HT-29 (cell line): Measurements from ENCODE around the gene PPM1F. TPM values are rescaled to one million over a fixed set of nuclear protein-coding genes. Genes with fewer than 3 reads are reported as not detected.
"Not testable (repeated sequence)": the region's sequence is repeated elsewhere in the genome, so short reads cannot be mapped to it uniquely, and the experiment has no call there.

ENCODE experiments used
- DNase-seq: peaks from one replicate; pipeline ENCODE4 v3.0.0-alpha.2; 2015; ENCODE audit warnings: low spot score
- total RNA-seq: library from RNA; depleted of rRNA; stranded (reverse); fragments of >200 nt; shearing (Covaris generic); gene quantifications from 2 replicates; pipeline ENCODE4 v1.2.3, GENCODE V29; 2014; rRNA removed

The PPM1F gene
- total RNA-seq, 1 experiment from 2014 or later: 17.8 TPM

DNA sequence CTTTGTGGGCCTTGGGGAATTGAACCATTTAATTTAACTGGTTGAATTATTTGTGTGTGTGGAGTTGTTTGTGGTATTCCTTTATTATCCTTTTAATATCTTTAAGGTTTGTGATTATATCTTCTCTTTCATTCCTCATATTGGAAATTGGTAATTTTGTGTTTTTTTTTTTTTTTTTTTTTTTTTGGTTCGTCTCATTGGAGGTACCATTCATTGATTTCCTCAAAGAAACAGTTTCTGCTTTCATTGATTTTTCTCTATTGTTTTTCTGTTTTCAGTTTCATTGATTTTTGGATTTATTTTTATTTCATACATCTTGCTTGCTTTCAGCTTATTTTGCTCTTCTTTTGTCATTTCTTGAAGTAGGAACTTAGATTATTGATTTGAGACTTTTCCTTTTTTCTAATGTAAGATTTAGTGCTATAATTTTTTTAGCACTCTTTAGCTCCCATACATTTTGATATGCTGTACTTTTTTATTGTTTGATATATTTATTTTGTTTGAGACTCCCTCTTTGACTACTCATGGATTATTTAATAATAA is 54.2 kb downstream of the PPM1F start:
- DNase-seq: no peak

DNA sequence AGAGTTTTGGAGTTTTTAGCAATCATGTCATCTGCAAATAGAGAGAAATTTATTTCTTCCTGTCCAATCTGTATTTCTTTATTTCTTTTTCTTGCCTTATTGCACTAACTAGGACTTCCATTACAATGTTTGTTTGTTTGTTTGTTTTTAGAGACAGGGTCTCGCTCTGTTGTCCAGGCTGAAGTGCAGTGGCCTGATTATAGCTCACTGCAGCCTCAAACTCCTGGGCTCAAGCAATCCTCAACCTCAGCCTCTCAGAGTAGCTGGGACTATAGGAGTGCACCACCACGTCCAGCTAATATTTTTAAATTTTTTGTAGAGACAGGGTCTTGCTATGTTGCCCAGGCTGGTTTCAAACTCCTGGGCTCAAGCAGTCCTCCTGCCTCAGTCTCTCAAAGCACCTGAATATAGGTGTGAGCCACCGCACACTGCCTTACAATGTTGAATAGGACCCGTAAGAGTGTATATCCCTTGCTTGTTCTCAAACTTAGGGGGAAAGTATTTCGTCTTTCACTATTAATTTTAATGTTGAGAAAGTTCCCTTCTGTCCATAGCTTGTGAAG is 55.6 kb downstream of the PPM1F start:
- no peak for DNase-seq

DNA sequence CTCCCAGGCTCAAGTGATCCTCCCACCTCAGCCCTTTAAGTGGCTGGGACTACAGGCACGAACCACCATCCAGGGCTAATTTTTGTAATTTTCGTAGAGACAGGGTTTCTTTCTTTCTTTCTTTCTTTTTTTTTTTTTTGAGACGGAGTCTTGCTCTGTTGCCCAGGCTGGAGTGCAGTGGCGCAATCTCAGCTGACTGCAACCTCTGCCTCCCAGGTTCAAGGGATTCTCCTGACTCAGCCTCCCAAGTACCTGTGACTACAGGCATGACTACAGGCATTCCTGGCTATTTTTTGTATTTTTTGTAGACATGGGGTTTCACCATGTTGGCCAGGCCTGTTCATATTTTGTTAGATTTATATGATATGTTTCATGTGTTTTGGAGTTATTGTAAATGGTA is 56.4 kb downstream of the PPM1F start:
- DNase-seq: not testable (repeated sequence)

DNA sequence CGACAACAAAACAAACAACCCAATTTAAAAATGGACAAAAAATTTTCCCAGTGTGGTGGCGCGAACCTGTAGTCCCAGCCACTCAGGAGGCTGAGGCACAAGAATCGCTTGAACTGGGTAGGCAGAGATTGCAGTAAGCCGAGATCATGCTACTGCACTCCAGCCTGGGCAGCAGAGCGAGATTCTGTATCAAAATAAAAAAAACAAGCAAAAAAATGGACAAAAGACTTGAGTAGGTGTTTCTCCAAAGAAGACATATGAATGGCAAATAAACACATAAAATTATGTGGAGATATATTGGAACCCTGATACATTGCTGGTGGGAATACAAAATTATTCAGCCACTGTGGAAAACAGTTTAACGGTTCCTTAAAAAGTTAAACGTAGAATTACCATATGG is 57.8 kb downstream of the PPM1F start:
- DNase-seq: no peak

GRCh38 chr22:21889251-21889990 is 63.2 kb downstream of the PPM1F start:
- DNase-seq: no peak

DNA sequence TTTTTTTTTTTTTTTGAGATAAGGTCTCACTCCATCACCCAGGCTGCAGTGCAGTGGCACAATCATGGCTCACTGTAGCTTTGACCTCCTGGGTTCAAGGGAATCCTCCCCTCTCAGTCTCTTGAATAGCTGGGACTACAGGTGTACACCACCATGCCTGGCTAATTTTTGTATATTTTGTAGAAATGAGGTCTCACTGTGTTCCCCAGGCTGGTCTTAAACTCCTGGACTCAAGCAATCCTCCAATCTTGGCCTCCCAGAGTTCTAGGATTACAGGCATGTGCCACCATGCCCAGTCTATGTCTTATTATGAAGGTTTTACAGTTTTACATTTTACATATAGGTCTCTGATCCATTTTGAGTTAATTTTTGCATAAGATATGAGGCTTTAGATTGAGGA is 64.8 kb downstream of the PPM1F start:
- no peak for DNase-seq

- not testable (repeated sequence) for DNase-seq
Observed at GRCh38 chr22:21883930-21884329, 68.7 kb downstream of the PPM1F start.

DNA sequence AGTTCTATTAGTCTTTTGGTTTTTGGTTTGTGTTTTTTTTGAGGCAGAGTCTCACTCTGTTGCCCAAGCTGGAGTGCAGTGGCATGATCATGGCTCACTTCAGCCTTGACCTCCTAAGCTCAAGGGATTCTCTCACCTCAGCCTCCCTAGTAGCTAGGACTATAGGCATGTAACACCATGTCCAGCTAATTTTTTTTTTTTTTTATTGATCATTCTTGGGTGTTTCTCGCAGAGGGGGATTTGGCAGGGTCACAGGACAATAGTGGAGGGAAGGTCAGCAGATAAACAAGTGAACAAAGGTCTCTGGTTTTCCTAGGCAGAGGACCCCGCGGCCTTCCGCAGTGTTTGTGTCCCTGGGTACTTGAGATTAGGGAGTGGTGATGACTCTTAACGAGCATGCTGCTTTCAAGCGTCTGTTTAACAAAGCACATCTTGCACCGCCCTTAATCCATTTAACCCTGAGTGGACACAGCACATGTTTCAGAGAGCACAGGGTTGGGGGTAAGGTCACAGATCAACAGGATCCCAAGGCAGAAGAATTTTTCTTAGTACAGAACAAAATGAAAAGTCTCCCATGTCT is 69.8 kb downstream of the PPM1F start:
- not testable (repeated sequence) for DNase-seq

- DNase-seq: no peak
Observed at GRCh38 chr22:21881841-21882753, 70.6 kb downstream of the PPM1F start.

DNA sequence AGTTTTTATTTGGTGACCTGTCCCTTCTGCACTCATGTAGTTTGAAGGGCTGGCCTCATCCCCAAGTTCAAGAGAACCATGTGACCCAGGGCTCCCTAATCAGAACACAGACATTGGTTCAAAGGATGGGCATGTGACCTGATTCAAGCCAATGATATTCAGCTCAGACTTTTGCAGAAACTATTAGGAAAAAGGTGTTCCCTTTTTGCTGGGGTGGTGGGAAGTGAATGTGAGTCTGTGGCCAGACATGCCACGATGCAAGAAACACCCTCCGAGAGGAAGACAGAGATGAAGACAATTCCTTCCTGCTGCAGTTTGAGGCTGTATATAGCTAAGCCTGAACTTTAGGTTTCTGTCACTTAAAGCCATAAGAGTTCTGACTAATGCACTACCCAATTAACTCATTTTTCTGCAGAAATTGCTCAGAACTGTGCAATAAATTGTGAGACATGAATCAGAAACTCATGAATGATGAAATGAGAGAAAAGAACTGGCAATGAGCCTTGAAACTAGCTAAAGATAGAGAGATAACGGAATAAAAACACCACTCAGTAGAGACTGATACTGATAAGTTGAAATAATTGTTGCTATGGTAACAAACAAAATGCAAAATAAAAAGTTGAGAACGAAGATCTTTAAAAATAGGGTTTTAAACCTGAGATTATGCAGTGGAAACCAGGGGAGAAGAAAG is 76.0 kb downstream of the PPM1F start:
- no peak for DNase-seq

GRCh38 chr22:21874953-21875352 is 77.7 kb downstream of the PPM1F start:
- not testable (repeated sequence) for DNase-seq

- DNase-seq: no peak
Observed at GRCh38 chr22:21873619-21874018, 79.0 kb downstream of the PPM1F start.

DNA sequence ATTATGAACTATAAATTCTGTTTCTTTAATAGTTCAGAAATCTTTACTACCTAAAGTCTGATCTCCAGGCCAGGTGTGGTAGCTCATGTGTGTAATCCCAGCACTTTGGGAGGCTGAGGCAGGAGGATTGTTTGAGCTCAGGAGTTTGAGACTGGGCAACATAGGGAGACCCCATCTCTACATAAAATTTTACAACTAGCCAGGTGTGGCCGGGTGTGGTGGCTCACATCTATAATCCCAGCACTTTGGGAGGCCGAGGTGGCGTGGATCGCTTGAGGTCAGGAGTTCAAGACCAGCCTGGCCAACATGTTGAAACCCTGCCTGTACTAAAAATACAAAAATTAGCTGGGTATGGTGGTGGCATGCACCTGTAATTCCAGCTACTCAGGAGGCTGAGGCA is 79.9 kb downstream of the PPM1F start:
- not testable (repeated sequence) for DNase-seq

Other genes with a start within 250 kb of the PPM1F start
- gene YPEL1, start 217.1 kb downstream of the PPM1F start, total RNA-seq: 0.26 and 4.2 TPM in 2 replicates
- 24.6 and 27.0 TPM in 2 replicates for gene MAPK1, start 85.2 kb downstream of the PPM1F start, total RNA-seq
- gene TOP3B, start 29.9 kb upstream of the PPM1F start, total RNA-seq: 37.0 and 39.2 TPM in 2 replicates